ENCODE results near the gene BTBD1. TPM values are rescaled to one million over a fixed set of nuclear protein-coding genes. Genes with fewer than 3 reads are reported as not detected.
A peak's percentile ranks its signal among the peaks of the same experiment; 100 is the strongest.

The BTBD1 gene
- polyA plus RNA-seq (ENCODE audit: insufficient read length in 4 of 4): 10 to 100 TPM; 64.3 to 81.0 (median 79.8) TPM

- peak; percentile 77 to 83 (median 82) for DNase-seq (ENCODE audit: low read depth in 4 of 4, low spot score in 3 of 4)
Observed at GRCh38 chr15:83066734-83067637, at the start of gene BTBD1. Gene BTBD1, minus strand, starts transcription at chr15:83067252. Its CDS starts 101 bp downstream, at chr15:83067151.

- no peak for DNase-seq (ENCODE audit: low read depth in 4 of 4, low spot score in 3 of 4)
Observed at GRCh38 chr15:83115831-83116565, 48.9 kb upstream of the BTBD1 start.

GRCh38 chr15:83115410-83115809 lies 48.4 kb upstream of the BTBD1 start:
- no peak for DNase-seq (ENCODE audit: low read depth in 4 of 4, low spot score in 3 of 4)

- DNase-seq (ENCODE audit: low read depth in 4 of 4, low spot score in 3 of 4): no peak
Observed at GRCh38 chr15:83114856-83115255, 47.8 kb upstream of the BTBD1 start.

- DNase-seq (ENCODE audit: low read depth in 4 of 4, low spot score in 3 of 4): no peak
Observed at GRCh38 chr15:83113881-83114674, 47.0 kb upstream of the BTBD1 start.

GRCh38 chr15:83112956-83113299 lies 45.9 kb upstream of the BTBD1 start:
- no peak for DNase-seq (ENCODE audit: low read depth in 4 of 4, low spot score in 3 of 4)

- no peak for DNase-seq (ENCODE audit: low read depth in 4 of 4, low spot score in 3 of 4)
Observed at GRCh38 chr15:83112233-83112955, 45.3 kb upstream of the BTBD1 start.

- no peak for DNase-seq (ENCODE audit: low read depth in 4 of 4, low spot score in 3 of 4)
Observed at GRCh38 chr15:83111149-83111548, 44.1 kb upstream of the BTBD1 start.

- DNase-seq (ENCODE audit: low read depth in 4 of 4, low spot score in 3 of 4): no peak
Observed at GRCh38 chr15:83110381-83110780, 43.3 kb upstream of the BTBD1 start.

- no peak for DNase-seq (ENCODE audit: low read depth in 4 of 4, low spot score in 3 of 4)
Observed at GRCh38 chr15:83109532-83109931, 42.5 kb upstream of the BTBD1 start.

GRCh38 chr15:83108266-83109219 lies 41.5 kb upstream of the BTBD1 start:
- DNase-seq (ENCODE audit: low read depth in 4 of 4, low spot score in 3 of 4): no peak

- DNase-seq (ENCODE audit: low read depth in 4 of 4, low spot score in 3 of 4): no peak
Observed at GRCh38 chr15:83107841-83108181, 40.8 kb upstream of the BTBD1 start.

- peak in 1 of 4 donors; percentile 5 for DNase-seq (ENCODE audit: low read depth in 4 of 4, low spot score in 3 of 4)
Observed at GRCh38 chr15:83106994-83107840, 40.2 kb upstream of the BTBD1 start, which contains the start of gene TM6SF1. Gene TM6SF1, plus strand, starts transcription at chr15:83107645. Its CDS starts 36 bp downstream, at chr15:83107681.

GRCh38 chr15:83105440-83105839 lies 38.4 kb upstream of the BTBD1 start:
- DNase-seq (ENCODE audit: low read depth in 4 of 4, low spot score in 3 of 4): no peak

GRCh38 chr15:83104141-83104540 lies 37.1 kb upstream of the BTBD1 start:
- no peak for DNase-seq (ENCODE audit: low read depth in 4 of 4, low spot score in 3 of 4)

GRCh38 chr15:83102346-83102745 lies 35.3 kb upstream of the BTBD1 start:
- no peak for DNase-seq (ENCODE audit: low read depth in 4 of 4, low spot score in 3 of 4)

GRCh38 chr15:83100097-83100646 lies 33.1 kb upstream of the BTBD1 start:
- no peak for DNase-seq (ENCODE audit: low read depth in 4 of 4, low spot score in 3 of 4)

GRCh38 chr15:83099290-83099689 lies 32.2 kb upstream of the BTBD1 start:
- no peak for DNase-seq (ENCODE audit: low read depth in 4 of 4, low spot score in 3 of 4)

Measured in right renal pelvis (tissue), 4 donors.